ENCODE results near the gene TNXB. TPM values are rescaled to one million over a fixed set of nuclear protein-coding genes. Genes with fewer than 3 reads are reported as not detected.
A peak's percentile ranks its signal among the peaks of the same experiment; 100 is the strongest.
"Not testable (repeated sequence)": the region's sequence is repeated elsewhere in the genome, so short reads cannot be mapped to it uniquely, and the experiment has no call there.

Gene TNXB
- total and polyA plus RNA-seq, 8 donors: 10.0 to 78.4 (median 17.2) TPM

DNA sequence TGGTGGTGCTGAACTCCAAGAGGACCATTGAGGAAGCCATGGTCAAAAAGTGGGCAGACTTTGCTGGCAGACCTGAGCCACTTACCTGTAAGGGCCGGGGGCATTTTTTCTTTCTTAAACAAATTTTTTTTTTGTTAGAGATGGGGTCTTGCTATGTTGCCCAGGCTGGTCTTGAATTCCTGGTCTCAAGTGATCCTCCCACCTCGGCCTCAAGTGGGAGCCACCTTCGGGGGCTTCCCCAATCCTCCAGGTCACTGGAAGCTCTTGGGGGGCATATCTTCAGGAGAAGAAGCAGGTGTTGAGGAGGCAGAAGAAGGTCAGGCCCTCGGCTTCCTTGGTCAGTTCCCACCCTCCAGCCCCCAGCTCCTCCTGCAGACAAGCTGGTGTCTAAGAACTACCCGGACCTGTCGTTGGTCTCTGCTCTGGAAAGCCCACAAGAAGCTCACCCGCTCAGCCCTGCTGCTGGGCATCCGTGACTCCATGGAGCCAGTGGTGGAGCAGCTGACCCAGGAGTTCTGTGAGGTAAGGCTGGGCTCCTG is 103.1 kb downstream of the TNXB start:
- intact Hi-C loops (cut with DNase I); H3K27me3 ChIP-seq; H3K27ac ChIP-seq; H3K4me1 ChIP-seq; ATAC-seq; H3K4me3 ChIP-seq; H3K36me3 ChIP-seq; H3K9me3 ChIP-seq: not testable (repeated sequence)
- peak in 1 of 4 donors; percentile 16 for DNase-seq

DNA sequence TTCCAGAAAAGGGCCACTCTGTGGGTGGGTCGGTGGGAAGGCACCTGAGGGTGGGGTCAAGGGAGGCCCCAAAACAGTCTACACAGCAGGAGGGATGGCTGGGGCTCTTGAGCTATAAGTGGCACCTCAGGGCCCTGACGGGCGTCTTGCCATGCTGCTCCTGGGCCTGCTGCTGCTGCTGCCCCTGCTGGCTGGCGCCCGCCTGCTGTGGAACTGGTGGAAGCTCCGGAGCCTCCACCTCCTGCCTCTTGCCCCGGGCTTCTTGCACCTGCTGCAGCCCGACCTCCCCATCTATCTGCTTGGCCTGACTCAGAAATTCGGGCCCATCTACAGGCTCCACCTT is 103.6 kb downstream of the TNXB start:
- H3K27ac ChIP-seq; H3K4me3 ChIP-seq; ATAC-seq; H3K36me3 ChIP-seq; H3K4me1 ChIP-seq; H3K27me3 ChIP-seq; H3K9me3 ChIP-seq; intact Hi-C loops (cut with DNase I): not testable (repeated sequence)
- peak in 1 of 4 donors; percentile 41 for DNase-seq

- H3K27me3 ChIP-seq; H3K4me1 ChIP-seq; H3K36me3 ChIP-seq; H3K27ac ChIP-seq; H3K4me3 ChIP-seq; H3K9me3 ChIP-seq; intact Hi-C loops (cut with DNase I): not testable (repeated sequence)
- DNase-seq (peak in 1 of 4 donors; percentile 25), ATAC-seq (peak; percentile 61)
Measured at GRCh38 chr6:32004864-32005537, 104.1 kb downstream of the TNXB start.

DNA sequence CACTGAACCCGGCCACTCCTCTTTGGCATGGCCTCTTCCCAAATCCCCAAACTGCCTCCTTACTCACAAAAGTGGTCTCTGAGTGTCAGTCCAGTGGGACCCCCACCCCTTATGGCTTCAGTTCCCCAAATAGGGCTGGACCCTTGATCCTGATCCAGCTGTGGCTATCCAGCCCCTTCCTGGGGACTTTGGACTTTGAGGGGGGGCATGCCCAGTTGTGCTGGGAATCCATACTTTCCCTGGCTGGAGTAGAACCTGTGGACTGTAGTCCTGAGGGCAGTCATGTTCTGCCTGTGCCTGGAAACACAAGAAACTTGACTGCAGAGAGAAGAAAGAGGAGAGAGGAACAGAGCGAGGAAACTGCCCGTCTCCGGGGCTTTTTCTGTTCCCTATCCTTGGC is 104.7 kb downstream of the TNXB start:
- H3K27me3 ChIP-seq; H3K4me3 ChIP-seq; H3K36me3 ChIP-seq; H3K4me1 ChIP-seq; H3K9me3 ChIP-seq; H3K27ac ChIP-seq; intact Hi-C loops (cut with DNase I); ATAC-seq; DNase-seq: not testable (repeated sequence)

- H3K9me3 ChIP-seq; H3K27me3 ChIP-seq; H3K27ac ChIP-seq; intact Hi-C loops (cut with DNase I); DNase-seq; H3K4me1 ChIP-seq; H3K4me3 ChIP-seq; H3K36me3 ChIP-seq; ATAC-seq: not testable (repeated sequence)
Measured at GRCh38 chr6:32003301-32003700, 105.8 kb downstream of the TNXB start.

DNA sequence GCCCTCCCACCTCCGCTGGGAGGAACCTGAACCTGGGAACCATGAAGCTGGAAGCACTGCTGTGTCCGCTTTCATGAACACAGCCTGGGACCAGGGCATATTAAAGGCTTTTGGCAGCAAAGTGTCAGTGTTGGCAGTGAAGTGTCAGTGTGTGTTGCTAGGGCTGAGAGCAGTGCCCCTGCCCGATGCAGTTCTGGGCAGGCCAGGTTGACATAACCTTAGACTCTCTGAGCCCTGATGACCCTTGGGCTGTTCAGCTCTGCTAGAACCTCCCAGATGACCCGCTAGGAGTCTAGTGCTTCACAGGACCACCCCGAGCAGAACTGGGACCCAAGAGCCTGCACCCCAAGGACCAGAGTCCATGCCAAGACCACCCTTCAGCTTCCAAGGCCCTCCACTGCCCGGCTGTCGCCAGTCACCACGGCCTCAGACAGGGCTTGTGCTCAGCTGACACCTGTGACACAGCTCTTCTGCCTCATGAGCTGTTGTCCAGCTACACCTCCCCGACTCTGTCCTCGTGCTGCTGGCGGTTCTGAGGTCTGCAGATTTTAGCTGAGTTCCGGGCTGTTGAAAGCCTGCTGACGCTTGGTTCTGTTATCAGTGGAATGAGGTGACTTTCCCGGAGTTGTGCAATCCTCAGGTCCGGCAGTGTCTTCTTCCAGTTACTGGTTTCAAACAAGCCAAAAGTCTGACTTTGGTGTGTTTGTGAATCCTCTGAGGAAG is 106.4 kb downstream of the TNXB start:
- H3K9me3 ChIP-seq; H3K27ac ChIP-seq; H3K4me3 ChIP-seq; H3K4me1 ChIP-seq; DNase-seq; H3K36me3 ChIP-seq; H3K27me3 ChIP-seq; intact Hi-C loops (cut with DNase I): not testable (repeated sequence)
- peak; percentile 31 for ATAC-seq

- intact Hi-C loops (cut with DNase I); H3K27ac ChIP-seq: not testable (repeated sequence)
Measured at GRCh38 chr6:31996385-31996784, 112.8 kb downstream of the TNXB start.

DNA sequence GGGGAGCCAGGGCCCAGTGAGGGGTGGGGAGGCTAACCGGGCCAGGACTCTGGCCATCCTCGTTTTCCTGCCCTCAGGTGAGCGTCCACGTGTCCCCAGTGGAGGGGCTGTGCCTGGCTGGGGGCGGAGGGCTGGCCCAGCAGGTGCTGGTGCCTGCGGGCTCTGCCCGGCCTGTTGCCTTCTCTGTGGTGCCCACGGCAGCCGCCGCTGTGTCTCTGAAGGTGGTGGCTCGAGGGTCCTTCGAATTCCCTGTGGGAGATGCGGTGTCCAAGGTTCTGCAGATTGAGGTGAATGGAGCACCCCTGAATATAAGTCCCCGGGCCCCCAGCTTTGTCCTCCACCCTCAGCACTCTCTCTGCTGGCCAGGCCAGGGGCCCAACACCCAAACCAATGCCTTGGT is 114.7 kb downstream of the TNXB start:
- H3K27me3 ChIP-seq; ATAC-seq; H3K9me3 ChIP-seq; H3K4me1 ChIP-seq; intact Hi-C loops (cut with DNase I); H3K27ac ChIP-seq; H3K36me3 ChIP-seq; H3K4me3 ChIP-seq: not testable (repeated sequence)
- DNase-seq: peak in 1 of 4 donors; percentile 33

More at GRCh38 chr6:31996385-31996784, 112.8 kb downstream of the TNXB start:
- H3K36me3 ChIP-seq, ATAC-seq, H3K9me3 ChIP-seq, H3K4me3 ChIP-seq, H3K4me1 ChIP-seq, H3K27me3 ChIP-seq: not testable (repeated sequence)
- peak in 1 of 4 donors; percentile 51 for DNase-seq

Other genes starting within 250 kb of the TNXB start
- gene NEU1, start 246.5 kb downstream of the TNXB start, total RNA-seq: 100 to 1,000 TPM in 1 of 2 donors, 10 to 100 TPM in 1; 90.4 to 106 TPM
- gene NEU1, start 246.5 kb downstream of the TNXB start, polyA plus RNA-seq (ENCODE audit: insufficient read length in 6 of 6): 10 to 100 TPM; 25.7 to 29.8 (median 29.3) TPM
- 10 to 100 TPM; 37.5 to 78.8 TPM for gene SLC44A4, start 230.3 kb downstream of the TNXB start, total RNA-seq
- gene SLC44A4, start 230.3 kb downstream of the TNXB start, polyA plus RNA-seq (ENCODE audit: insufficient read length in 6 of 6): 10 to 100 TPM in 5 of 6 donors, 1 to 10 TPM in 1; 9.6 to 22.9 (median 18.7) TPM
- 10 to 100 TPM; 41.0 to 42.3 TPM for gene EHMT2, start 211.6 kb downstream of the TNXB start, total RNA-seq
- 10 to 100 TPM; 66.3 to 85.0 (median 77.4) TPM for gene EHMT2, start 211.6 kb downstream of the TNXB start, polyA plus RNA-seq (ENCODE audit: insufficient read length in 6 of 6)
- 1 to 10 TPM; 4.8 to 6.5 TPM for gene ZBTB12, start 207.3 kb downstream of the TNXB start, total RNA-seq
- 10 to 100 TPM; 20.7 to 23.4 (median 22.9) TPM for gene ZBTB12, start 207.3 kb downstream of the TNXB start, polyA plus RNA-seq (ENCODE audit: insufficient read length in 6 of 6)
- 100 to 1,000 TPM; 181 to 192 TPM for gene C2, start 181.6 kb downstream of the TNXB start, total RNA-seq
- gene C2, start 181.6 kb downstream of the TNXB start, polyA plus RNA-seq (ENCODE audit: insufficient read length in 6 of 6): 1 to 10 TPM; 3.3 to 7.6 (median 4.9) TPM
- gene CFB, start 163.2 kb downstream of the TNXB start, total RNA-seq: 100 to 1,000 TPM in 1 of 2 donors, 10 to 100 TPM in 1; 69.1 to 131 TPM
- 1 to 10 TPM; 1.7 to 6.9 (median 3.0) TPM for gene CFB, start 163.2 kb downstream of the TNXB start, polyA plus RNA-seq (ENCODE audit: insufficient read length in 6 of 6)
- 10 to 100 TPM; 42.9 to 56.2 TPM for gene NELFE, start 150.4 kb downstream of the TNXB start, total RNA-seq
- 10 to 100 TPM; 77.9 to 93.0 (median 82.9) TPM for gene NELFE, start 150.4 kb downstream of the TNXB start, polyA plus RNA-seq (ENCODE audit: insufficient read length in 6 of 6)
- gene SKIC2, start 150.2 kb downstream of the TNXB start, total RNA-seq: 10 to 100 TPM; 65.4 to 67.9 TPM
- gene SKIC2, start 150.2 kb downstream of the TNXB start, polyA plus RNA-seq (ENCODE audit: insufficient read length in 6 of 6): 10 to 100 TPM; 39.1 to 50.8 (median 42.2) TPM
- 10 to 100 TPM; 16.2 to 17.8 TPM for gene DXO, start 137.2 kb downstream of the TNXB start, total RNA-seq
- 10 to 100 TPM; 21.4 to 28.3 (median 26.5) TPM for gene DXO, start 137.2 kb downstream of the TNXB start, polyA plus RNA-seq (ENCODE audit: insufficient read length in 6 of 6)
- gene C4A, start 127.3 kb downstream of the TNXB start, total RNA-seq: 100 to 1,000 TPM in 1 of 2 donors, 10 to 100 TPM in 1; 95.5 to 124 TPM
- 10 to 100 TPM in 2 of 6 donors, 1 to 10 TPM in 4; 5.9 to 20.7 (median 7.4) TPM for gene C4A, start 127.3 kb downstream of the TNXB start, polyA plus RNA-seq (ENCODE audit: insufficient read length in 6 of 6)
- 100 to 1,000 TPM in 1 of 2 donors, 10 to 100 TPM in 1; 81.3 to 101 TPM for gene C4B, start 94.5 kb downstream of the TNXB start, total RNA-seq
- 10 to 100 TPM in 4 of 6 donors, 1 to 10 TPM in 2; 8.2 to 19.8 (median 11.8) TPM for gene C4B, start 94.5 kb downstream of the TNXB start, polyA plus RNA-seq (ENCODE audit: insufficient read length in 6 of 6)
- under 1 TPM; 0.23 to 0.47 TPM for gene CYP21A2, start 70.9 kb downstream of the TNXB start, total RNA-seq
- 1 to 10 TPM in 2 of 6 donors, under 1 TPM in 4; 0.65 to 1.6 (median 0.88) TPM for gene CYP21A2, start 70.9 kb downstream of the TNXB start, polyA plus RNA-seq (ENCODE audit: insufficient read length in 6 of 6)
- 10 to 100 TPM; 70.7 to 72.1 TPM for gene ATF6B, start 18.9 kb upstream of the TNXB start, total RNA-seq
- 10 to 100 TPM; 81.5 to 95.8 (median 90.4) TPM for gene ATF6B, start 18.9 kb upstream of the TNXB start, polyA plus RNA-seq (ENCODE audit: insufficient read length in 6 of 6)
- gene FKBPL, start 20.9 kb upstream of the TNXB start, total RNA-seq: 1 to 10 TPM; 3.6 to 5.3 TPM
- gene FKBPL, start 20.9 kb upstream of the TNXB start, polyA plus RNA-seq (ENCODE audit: insufficient read length in 6 of 6): 1 to 10 TPM; 5.6 to 7.8 (median 6.8) TPM
- 1 to 10 TPM; 1.0 to 1.6 TPM for gene PRRT1, start 42.6 kb upstream of the TNXB start, total RNA-seq
- 1 to 10 TPM in 4 of 6 donors, under 1 TPM in 2; 0.80 to 1.9 (median 1.3) TPM for gene PRRT1, start 42.6 kb upstream of the TNXB start, polyA plus RNA-seq (ENCODE audit: insufficient read length in 6 of 6)
- 10 to 100 TPM in 1 of 2 donors, 1 to 10 TPM in 1; 8.9 to 17.9 TPM for gene PPT2, start 44.8 kb upstream of the TNXB start, total RNA-seq
- gene PPT2, start 44.8 kb upstream of the TNXB start, polyA plus RNA-seq (ENCODE audit: insufficient read length in 6 of 6): 10 to 100 TPM; 23.2 to 32.5 (median 28.1) TPM
- 10 to 100 TPM in 1 of 2 donors, 1 to 10 TPM in 1; 8.1 to 10.1 TPM for gene EGFL8, start 55.3 kb upstream of the TNXB start, total RNA-seq
- gene EGFL8, start 55.3 kb upstream of the TNXB start, polyA plus RNA-seq (ENCODE audit: insufficient read length in 6 of 6): 10 to 100 TPM; 20.1 to 35.2 (median 27.8) TPM
- gene AGPAT1, start 66.7 kb upstream of the TNXB start, total RNA-seq: 10 to 100 TPM; 55.5 to 61.2 TPM
- gene AGPAT1, start 66.7 kb upstream of the TNXB start, polyA plus RNA-seq (ENCODE audit: insufficient read length in 6 of 6): 10 to 100 TPM; 68.0 to 78.4 (median 71.9) TPM
- gene RNF5, start 69.1 kb upstream of the TNXB start, total RNA-seq: 10 to 100 TPM; 43.9 to 65.7 TPM
- 10 to 100 TPM; 59.9 to 81.5 (median 71.4) TPM for gene RNF5, start 69.1 kb upstream of the TNXB start, polyA plus RNA-seq (ENCODE audit: insufficient read length in 6 of 6)
- gene AGER, start 74.9 kb upstream of the TNXB start, total RNA-seq: 100 to 1,000 TPM; 221 to 616 TPM
- 100 to 1,000 TPM in 1 of 6 donors, 10 to 100 TPM in 5; 68.0 to 105 (median 83.3) TPM for gene AGER, start 74.9 kb upstream of the TNXB start, polyA plus RNA-seq (ENCODE audit: insufficient read length in 6 of 6)
- gene PBX2, start 80.9 kb upstream of the TNXB start, total RNA-seq: 10 to 100 TPM; 91.0 to 99.1 TPM
- gene PBX2, start 80.9 kb upstream of the TNXB start, polyA plus RNA-seq (ENCODE audit: insufficient read length in 6 of 6): 100 to 1,000 TPM; 158 to 174 (median 166) TPM
- 10 to 100 TPM; 24.4 to 81.7 TPM for gene GPSM3, start 83.3 kb upstream of the TNXB start, total RNA-seq
- 10 to 100 TPM; 15.9 to 21.3 (median 18.6) TPM for gene GPSM3, start 83.3 kb upstream of the TNXB start, polyA plus RNA-seq (ENCODE audit: insufficient read length in 6 of 6)
- gene NOTCH4, start 114.7 kb upstream of the TNXB start, total RNA-seq: 10 to 100 TPM; 37.0 to 58.4 TPM
- gene NOTCH4, start 114.7 kb upstream of the TNXB start, polyA plus RNA-seq (ENCODE audit: insufficient read length in 6 of 6): 10 to 100 TPM; 40.9 to 57.5 (median 50.7) TPM

Data from left lung (tissue), 10 donors.